HCEC 1CT (cell line): Measurements from ENCODE around the gene PRPF8.

ENCODE experiments used
- DNase-seq: peaks from one replicate; pipeline ENCODE4 v3.0.0-alpha.2; 2017

PRPF8 gene

DNA sequence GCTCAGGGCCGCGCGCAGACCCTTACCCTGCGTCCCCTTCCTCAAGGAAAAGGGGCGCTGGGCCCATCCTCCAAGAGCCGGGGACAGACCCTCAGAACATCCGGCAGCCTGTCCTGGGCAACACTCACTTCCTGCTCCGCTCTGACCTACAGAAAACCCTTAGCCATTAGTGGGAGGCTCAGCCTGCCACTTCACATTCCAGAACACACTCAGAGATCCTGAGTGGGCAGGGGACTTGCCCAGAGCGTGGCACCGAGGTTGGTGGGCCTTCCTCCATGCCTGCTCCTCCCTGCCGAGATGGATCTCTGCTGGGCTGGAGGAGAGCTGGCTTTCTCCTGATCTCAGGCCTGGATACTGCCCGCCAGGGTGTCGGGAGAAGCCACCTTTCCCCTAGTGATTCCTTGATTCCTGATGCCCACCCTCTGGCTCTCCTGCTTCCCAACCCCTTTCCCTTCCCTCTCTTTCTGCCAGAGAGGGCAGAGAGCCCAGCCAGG is 40.6 kb downstream of the PRPF8 start:
- no peak for DNase-seq

DNA sequence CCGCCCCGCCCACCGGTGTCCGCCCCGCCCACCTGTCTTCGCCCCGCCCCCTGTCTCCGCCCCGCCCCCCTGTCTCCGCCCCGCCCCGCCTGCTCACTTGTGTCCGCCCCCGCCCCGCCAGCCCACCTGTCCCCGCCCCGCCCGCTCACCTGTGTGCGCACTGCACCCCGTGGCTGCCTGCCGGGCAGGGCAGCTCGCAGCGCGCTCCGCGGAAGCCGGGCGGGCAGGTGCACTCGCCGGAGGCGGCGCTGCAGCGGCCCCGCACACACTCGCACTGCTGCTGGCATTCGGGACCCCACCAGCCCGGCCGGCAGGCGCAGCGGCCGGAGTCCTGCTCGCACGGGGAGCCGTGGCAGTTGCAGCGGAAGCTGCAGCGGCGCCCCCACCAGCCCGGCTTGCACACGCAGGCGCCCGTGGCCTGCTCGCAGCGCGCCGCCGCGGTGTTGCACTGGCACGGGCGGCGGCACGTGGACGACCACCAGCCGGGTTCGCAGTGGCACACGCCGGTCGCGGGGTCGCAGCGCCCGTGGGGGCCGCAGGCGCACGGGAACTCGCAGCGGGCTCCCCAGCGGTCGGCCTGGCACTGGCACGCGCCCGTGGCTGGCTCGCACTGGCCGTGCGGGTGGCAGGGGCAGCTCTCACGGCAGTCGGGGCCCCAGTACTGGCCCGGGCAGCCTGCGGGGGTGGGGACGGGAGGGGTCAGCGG is 41.2 kb downstream of the PRPF8 start:
- DNase-seq: no peak

GRCh38 chr17:1641065-1641403 is 43.6 kb downstream of the PRPF8 start:
- no peak for DNase-seq

GRCh38 chr17:1640329-1641064 is 44.2 kb downstream of the PRPF8 start:
- DNase-seq: no peak

GRCh38 chr17:1639549-1640180 is 45.0 kb downstream of the PRPF8 start:
- no peak for DNase-seq

- no peak for DNase-seq
These were observed 45.9 kb downstream of the PRPF8 start for GRCh38 chr17:1638624-1639300.

DNA sequence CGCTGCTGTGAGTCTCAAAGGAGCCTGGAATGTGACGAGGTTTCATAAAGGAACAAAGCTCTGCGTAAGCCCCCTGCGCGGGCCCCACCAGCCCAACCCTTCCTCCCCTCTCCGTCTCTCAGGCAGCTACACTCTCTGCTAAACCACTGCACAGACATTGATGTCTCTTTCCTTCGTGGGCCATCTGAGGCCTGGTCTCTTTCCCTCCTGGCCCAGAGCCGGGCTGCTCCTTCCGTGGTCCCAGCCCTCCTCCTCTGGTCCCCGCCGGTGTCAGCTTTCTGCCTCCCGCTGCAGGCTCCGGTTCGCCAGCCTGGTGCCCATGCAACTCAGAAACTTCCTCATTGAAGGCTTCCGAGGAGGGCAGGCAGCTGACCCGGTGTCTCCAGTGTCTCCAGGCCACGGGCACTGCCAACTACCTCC is 46.5 kb downstream of the PRPF8 start:
- DNase-seq: no peak

DNA sequence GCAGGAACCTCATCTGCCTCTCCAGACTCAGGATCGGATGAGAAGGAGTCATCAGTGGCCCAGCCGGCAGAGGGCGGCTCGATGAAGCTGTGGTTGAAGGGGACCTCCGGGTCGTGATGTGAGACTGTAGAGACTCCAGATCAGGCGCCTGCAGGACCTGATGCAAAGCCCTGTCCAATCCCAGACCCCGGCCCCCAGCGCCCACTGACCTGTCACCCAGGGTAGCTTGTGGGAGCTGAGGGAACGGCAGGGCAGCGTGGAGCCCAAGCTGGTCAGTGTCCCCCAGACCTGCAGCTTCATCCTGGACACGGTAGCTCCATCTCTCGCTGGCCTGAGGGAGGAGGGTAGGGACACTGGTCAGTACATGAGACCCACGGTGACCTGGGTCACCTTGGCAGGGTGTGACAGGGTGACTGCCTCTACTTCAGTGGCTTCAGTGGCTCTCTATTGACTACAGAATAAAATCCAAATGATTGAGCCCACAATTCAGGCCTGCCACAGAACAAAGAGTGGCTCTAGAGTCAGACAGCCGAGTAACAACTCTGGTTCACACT is 47.9 kb downstream of the PRPF8 start:
- no peak for DNase-seq

GRCh38 chr17:1635675-1636465 is 48.8 kb downstream of the PRPF8 start:
- no peak for DNase-seq

GRCh38 chr17:1634841-1635650 is 49.6 kb downstream of the PRPF8 start:
- no peak for DNase-seq

DNA sequence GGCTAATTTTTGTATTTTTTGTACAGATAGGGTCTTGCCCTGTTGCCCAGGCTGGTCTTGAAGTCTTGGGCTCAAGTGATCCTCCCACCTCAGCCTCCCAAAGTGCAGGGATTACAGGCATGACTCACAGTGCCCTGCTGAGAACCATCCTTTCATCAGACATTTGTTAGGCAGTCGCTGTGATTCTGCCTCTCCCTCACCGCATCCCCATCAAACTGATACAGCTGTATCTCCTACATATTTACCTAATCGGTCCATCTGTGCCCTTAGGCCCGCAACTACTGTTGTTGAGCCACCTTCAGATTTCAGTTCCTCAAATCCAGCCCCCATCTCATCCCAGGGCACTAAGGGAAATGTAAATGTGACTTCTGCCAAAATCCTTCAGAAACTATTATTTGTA is 54.0 kb downstream of the PRPF8 start:
- no peak for DNase-seq

- DNase-seq: no peak
These were observed 55.0 kb downstream of the PRPF8 start for GRCh38 chr17:1629504-1630310.

- DNase-seq: peak; percentile 81
These were observed 55.7 kb downstream of the PRPF8 start for GRCh38 chr17:1628856-1629503.

DNA sequence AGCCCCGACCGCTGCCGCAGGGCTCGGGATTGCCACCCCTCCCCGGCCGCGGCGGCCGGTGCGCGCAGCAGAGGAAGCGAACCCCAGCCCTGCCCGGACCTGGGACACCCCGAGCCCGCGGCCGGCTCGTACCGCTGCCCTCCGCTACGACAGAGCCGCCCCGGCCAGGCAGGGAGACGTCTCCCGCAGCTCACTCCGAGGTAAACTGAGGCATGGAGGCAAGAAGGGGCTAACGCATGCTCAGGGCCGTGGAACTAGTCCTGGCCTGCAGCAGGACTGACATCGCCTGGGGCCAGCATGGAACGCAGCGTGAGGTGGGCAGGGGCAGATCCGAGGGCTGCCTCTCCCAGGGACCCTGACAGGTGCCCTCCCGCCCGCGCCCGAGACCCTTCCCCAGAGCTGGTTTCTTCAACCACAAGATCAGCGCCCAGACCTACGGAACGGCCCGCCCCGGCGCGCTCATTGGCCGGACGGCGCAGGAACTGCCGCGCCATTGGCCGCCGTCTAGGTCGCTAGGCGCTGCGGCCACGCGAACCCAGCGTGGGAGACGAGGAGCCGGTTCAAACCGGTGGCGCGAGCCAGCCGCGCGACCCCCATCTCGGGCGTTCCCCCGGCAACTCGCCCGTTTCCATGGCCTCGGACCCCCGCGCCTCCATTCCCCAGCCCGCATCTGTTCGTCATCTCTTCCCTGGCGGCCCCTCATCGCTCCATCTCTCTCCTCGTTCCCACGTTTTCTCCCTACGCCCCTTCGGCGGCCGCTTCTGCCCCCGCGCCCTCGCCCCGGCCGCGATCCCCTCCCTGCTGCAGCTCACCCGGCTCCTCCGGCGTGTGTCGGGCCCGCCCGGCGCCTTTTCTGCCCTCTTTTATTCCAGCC is 56.4 kb downstream of the PRPF8 start, which contains the start of gene SLC43A2:
Gene SLC43A2, minus strand, starts transcription at position 853 of the 874 bp plus-strand sequence. CDS start 960 bp downstream, outside the sequence.
- DNase-seq: peak; percentile 57

DNA sequence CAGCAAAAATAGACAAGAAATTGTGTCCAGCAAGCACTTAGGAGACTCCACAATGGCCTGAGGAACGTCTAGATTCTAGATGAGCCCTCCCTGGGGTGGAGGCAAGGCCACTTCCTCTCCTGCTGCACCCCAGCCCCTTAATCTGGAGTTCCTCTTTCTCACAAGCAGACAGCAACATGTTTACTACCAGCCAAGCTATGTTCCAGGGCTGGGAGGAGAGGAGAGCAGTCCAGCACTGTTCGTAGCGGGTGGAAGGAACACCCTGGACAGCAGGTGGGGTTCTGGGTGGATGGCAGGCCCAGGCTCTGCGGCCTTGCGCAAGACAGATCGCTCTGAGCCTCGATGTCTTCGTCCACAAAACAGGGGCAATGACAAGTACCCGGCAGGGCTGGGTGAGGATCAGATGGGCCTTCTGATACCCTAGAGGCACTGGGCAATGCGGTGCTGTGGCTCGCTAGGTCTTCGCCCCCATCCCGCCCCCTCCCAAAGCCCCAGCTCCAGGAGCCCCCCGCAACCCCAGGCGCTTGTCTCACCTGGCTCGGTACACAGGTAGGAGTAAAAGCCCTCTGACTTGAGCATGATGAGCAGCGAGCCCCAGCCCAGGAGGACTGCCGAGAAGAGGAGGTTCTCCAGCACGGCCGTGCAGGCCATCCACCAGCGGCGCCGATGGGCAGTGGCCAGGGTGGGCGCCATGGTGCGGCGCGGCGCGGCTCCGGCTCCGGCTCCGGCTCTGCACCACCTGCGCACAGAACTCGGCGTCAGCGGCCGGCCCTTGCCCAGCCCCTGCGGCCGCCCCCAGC is 57.3 kb downstream of the PRPF8 start:
- no peak for DNase-seq

DNA sequence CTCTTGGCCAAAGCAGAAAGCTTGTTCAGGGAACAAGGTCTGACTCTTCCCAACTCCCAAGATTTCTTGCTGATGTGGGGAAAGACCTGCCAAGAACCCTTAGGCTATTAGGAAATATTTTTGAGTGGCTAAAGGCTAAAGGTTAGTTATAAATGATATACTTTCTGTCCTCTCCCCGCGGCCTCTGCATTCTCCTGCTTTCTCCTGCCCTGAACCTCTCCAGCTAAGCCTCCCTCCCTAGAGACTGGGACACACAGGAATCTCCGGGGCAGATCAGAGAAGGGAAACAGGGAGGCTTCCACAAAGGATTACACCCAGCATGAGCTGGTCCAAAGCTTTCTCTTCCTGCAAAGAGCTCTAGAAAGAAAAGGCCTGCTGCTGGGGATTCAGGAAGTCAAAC is 58.3 kb downstream of the PRPF8 start:
- no peak for DNase-seq

DNA sequence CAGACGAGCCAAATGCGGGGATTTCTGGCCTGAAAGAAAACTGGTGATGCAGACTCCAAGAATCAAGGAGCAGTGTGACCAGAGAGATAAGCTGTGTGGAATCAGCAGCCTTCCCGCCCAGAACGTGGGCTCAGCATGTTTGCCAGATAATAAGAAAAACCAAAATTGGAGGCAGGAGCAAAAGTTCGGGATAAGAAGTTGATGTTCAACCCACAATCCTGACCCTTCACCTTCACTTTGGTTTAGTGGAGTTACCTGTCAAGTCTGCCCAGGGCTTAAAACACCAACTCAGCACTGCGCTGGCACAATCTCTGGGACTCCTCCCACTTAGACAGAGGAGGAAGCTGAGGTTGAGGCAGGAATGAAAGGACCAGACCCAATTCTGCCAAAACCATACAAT is 59.1 kb downstream of the PRPF8 start:
- DNase-seq: no peak

DNA sequence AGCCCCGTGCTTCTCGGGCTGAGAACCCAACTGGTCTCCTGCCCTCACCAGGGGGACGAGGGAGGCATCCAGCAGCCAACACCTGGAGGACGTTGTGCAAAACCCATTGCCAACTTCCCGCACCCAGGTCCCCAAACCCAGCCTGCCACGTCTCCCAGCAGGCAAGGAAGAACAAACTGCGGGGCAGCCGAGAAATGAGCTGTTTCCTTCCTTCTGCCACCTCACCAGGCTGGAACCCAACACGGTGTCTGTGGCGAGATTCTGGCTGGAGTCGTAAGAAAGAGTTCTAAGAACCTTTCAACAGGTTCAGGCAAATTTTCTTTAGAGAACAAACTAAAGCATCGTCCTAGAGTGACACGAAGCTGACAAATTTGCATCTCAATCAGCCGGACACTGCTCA is 59.6 kb downstream of the PRPF8 start:
- no peak for DNase-seq
